GM19193 (cell line): ENCODE data around the gene LRRC61.

Source experiments
- POLR2A ChIP-seq: IDR thresholded peaks from 4 replicates; pipeline ENCODE4 v1.6.1; 2011; ENCODE audit not compliant: insufficient read depth, insufficient read length; ENCODE audit errors: extremely low read depth

Gene LRRC61

GRCh38 chr7:150325901-150326300, 2.7 kb downstream of the LRRC61 start:
- TF ChIP-seq POLR2A, result no peak

- TF ChIP-seq POLR2A, result no peak
Observed at GRCh38 chr7:150326657-150327268, 3.6 kb downstream of the LRRC61 start.

GRCh38 chr7:150327308-150327707, 4.2 kb downstream of the LRRC61 start:
- no peak for TF ChIP-seq POLR2A

- TF ChIP-seq POLR2A, result no peak
Observed at GRCh38 chr7:150329331-150330120, 6.4 kb downstream of the LRRC61 start.

- no peak for TF ChIP-seq POLR2A
Observed at GRCh38 chr7:150330211-150330885, 7.2 kb downstream of the LRRC61 start.

GRCh38 chr7:150332852-150333635, 9.9 kb downstream of the LRRC61 start:
- no peak for TF ChIP-seq POLR2A

GRCh38 chr7:150333659-150334058, 10.5 kb downstream of the LRRC61 start:
- no peak for TF ChIP-seq POLR2A

- no peak for TF ChIP-seq POLR2A
Observed at GRCh38 chr7:150334108-150334507, 11.0 kb downstream of the LRRC61 start.

- TF ChIP-seq POLR2A, result no peak
Observed at GRCh38 chr7:150335108-150335773, 12.1 kb downstream of the LRRC61 start.

- no peak for TF ChIP-seq POLR2A
Observed at GRCh38 chr7:150335774-150336112, 12.6 kb downstream of the LRRC61 start.

- TF ChIP-seq POLR2A, result no peak
Observed at GRCh38 chr7:150336746-150337145, 13.6 kb downstream of the LRRC61 start.

GRCh38 chr7:150337179-150337578, 14.0 kb downstream of the LRRC61 start:
- TF ChIP-seq POLR2A, result no peak

- TF ChIP-seq POLR2A, result no peak
Observed at GRCh38 chr7:150337659-150338081, 14.5 kb downstream of the LRRC61 start.

GRCh38 chr7:150338166-150338829, 15.1 kb downstream of the LRRC61 start:
- TF ChIP-seq POLR2A, result no peak

- TF ChIP-seq POLR2A, result no peak
Observed at GRCh38 chr7:150339409-150339809, 16.3 kb downstream of the LRRC61 start.
